Natural killer cell (primary cell): Measurements from ENCODE around the gene NPAS3. TPM values are rescaled to one million over a fixed set of nuclear protein-coding genes. Genes with fewer than 3 reads are reported as not detected.

Experiments
- ATAC-seq, 3 donors: fragments of 150-1000 bp in 2 of 3; fragments of 200-7000 bp in 1 of 3; cut with Tn5 transposase; 1 replicate in 1 of 3; 2 replicates in 2 of 3; pipeline ENCODE4 v1.10.0; 2021; ENCODE audit warnings: mild to moderate bottlenecking in 2 of 3, moderate library complexity in 2 of 3
- DNase-seq, 2 donors: peaks; one replicate each; pipeline versions ENCODE4 v3.0.0 to v3.0.0-alpha.2; 2013 to 2021; ENCODE audit warnings: mixed read lengths in 1 of 2
- H3K27ac ChIP-seq: one replicate; pipeline ENCODE4 v1.5.1; 2013; ENCODE audit warnings: mild to moderate bottlenecking, low read length
- H3K27me3 ChIP-seq: one replicate; pipeline ENCODE4 v1.6.1; 2013; ENCODE audit warnings: low read length; ENCODE audit not compliant: control insufficient read depth, insufficient read depth
- H3K36me3 ChIP-seq: one replicate; pipeline ENCODE4 v1.6.1; 2013; ENCODE audit warnings: low read length; ENCODE audit not compliant: control insufficient read depth, insufficient read depth
- H3K4me1 ChIP-seq: one replicate; pipeline ENCODE4 v1.6.1; 2013; ENCODE audit warnings: low read length; ENCODE audit not compliant: control insufficient read depth, insufficient read depth
- H3K4me3 ChIP-seq: one replicate; pipeline ENCODE4 v1.5.1; 2013; ENCODE audit warnings: low read length
- H3K9me3 ChIP-seq: one replicate; pipeline ENCODE4 v1.6.1; 2013; ENCODE audit warnings: low read length; ENCODE audit not compliant: control insufficient read depth, insufficient read depth
- H3K27ac Mint-ChIP-seq, 2 donors: one replicate each; pipeline ENCODE4 v1.8.0; 2022; ENCODE audit warnings: mild to moderate bottlenecking in 2 of 2, mixed read lengths in 2 of 2, moderate library complexity in 1 of 2
- H3K27me3 Mint-ChIP-seq, 2 donors: one replicate each; pipeline ENCODE4 v1.8.0; 2022; ENCODE audit warnings: low read depth in 2 of 2, mixed read lengths in 2 of 2
- H3K36me3 Mint-ChIP-seq: one replicate; pipeline ENCODE4 v1.8.0; 2022; ENCODE audit warnings: mixed read lengths
- H3K4me1 Mint-ChIP-seq, 2 donors: one replicate each; pipeline ENCODE4 v1.8.0; 2022; ENCODE audit warnings: mixed read lengths in 2 of 2
- H3K4me3 Mint-ChIP-seq: one replicate; pipeline ENCODE4 v1.8.0; 2022; ENCODE audit warnings: mild to moderate bottlenecking, moderate library complexity, mixed read lengths
- H3K9me3 Mint-ChIP-seq, 2 donors: one replicate each; pipeline ENCODE4 v1.8.0; 2022; ENCODE audit warnings: mixed read lengths in 2 of 2
- WGBS: methylation state at CpG from one replicate; pipeline ENCODE4 v1.1.7; 2013; ENCODE audit warnings: missing lambda C conversion rate; ENCODE audit not compliant: insufficient coverage; 5-methylcytosine and 5-hydroxymethylcytosine counted together
- intact Hi-C: fragments of 100-400 bp; cut with micrococcal nuclease; formaldehyde crosslinking; loops from one replicate; pipeline ENCODE4 v1.14.2; 2022
- total RNA-seq, 4 donors: library from RNA; stranded (reverse); fragments of 120-200 nt in 1 of 4; gene quantifications; one replicate each; pipeline versions ENCODE4 v1.2.3 to v1.2.4, GENCODE V29; 2013 to 2022
- TF ChIP-seq, protein P1 (sequence below): fragments of 200-600 bp; IDR thresholded peaks from one replicate; pipeline ENCODE4 v1.8.0; 2022; ENCODE audit warnings: antibody characterized with exemption

The NPAS3 gene
- total RNA-seq, 3 donors from 2014 or later (not counting 1 experiment from before 2014, with no cell fraction given) = not detected

DNA sequence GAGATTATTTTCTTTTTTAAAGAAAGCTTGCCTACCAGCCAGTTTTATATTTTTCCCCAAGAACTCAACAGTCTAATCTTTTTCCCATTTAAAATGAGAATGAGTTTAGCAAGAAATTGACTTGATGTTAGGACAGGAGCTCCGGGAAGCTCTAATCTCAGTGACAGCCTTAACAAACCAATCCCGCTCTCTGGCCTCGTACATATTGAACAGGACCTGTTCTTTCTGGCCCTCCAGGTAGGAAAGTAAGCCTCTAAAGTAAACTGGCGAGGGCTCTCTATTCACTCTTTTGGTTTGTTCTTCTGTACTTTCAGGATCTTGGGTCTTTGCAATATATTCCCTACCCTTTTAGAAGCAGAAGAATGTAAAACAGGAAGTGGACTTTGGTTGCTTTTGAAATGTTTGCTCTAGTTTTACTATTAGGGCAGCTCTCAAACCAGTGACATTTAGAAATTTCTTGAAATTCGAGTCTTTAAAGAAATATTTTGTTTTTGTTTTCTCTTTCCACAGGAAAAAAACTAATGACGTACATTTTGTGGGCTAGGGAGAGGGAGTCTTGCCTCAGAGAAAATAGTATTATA is 17.9 kb upstream of the NPAS3 start:
- Histone ChIP-seq H3K9me3 (no peaks in the 10 kb centered on the region), H3K4me3 (no peak overlapping the region), H3K36me3 (no peaks in the 10 kb centered on the region), H3K4me1 (no peaks in the 10 kb centered on the region), H3K27ac (no peak overlapping the region), H3K27me3 (no peaks in the 10 kb centered on the region)
- H3K4me3 Mint-ChIP-seq = no peak overlapping the region
- H3K36me3 Mint-ChIP-seq = no peaks in the 10 kb centered on the region
- H3K27ac Mint-ChIP-seq = no peak overlapping the region
- H3K9me3 Mint-ChIP-seq = no peaks in the 10 kb centered on the region
- no peak for DNase-seq
- no peak for ATAC-seq
- H3K4me1 Mint-ChIP-seq = no peaks in the 10 kb centered on the region
- intact Hi-C loops = no loop called here
- no peaks in the 10 kb centered on the region for H3K27me3 Mint-ChIP-seq
- WGBS = 86% methylated on average over 6 of the region's 6 CpGs
- TF ChIP-seq, protein P1, sequence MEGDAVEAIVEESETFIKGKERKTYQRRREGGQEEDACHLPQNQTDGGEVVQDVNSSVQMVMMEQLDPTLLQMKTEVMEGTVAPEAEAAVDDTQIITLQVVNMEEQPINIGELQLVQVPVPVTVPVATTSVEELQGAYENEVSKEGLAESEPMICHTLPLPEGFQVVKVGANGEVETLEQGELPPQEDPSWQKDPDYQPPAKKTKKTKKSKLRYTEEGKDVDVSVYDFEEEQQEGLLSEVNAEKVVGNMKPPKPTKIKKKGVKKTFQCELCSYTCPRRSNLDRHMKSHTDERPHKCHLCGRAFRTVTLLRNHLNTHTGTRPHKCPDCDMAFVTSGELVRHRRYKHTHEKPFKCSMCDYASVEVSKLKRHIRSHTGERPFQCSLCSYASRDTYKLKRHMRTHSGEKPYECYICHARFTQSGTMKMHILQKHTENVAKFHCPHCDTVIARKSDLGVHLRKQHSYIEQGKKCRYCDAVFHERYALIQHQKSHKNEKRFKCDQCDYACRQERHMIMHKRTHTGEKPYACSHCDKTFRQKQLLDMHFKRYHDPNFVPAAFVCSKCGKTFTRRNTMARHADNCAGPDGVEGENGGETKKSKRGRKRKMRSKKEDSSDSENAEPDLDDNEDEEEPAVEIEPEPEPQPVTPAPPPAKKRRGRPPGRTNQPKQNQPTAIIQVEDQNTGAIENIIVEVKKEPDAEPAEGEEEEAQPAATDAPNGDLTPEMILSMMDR = no peak

DNA sequence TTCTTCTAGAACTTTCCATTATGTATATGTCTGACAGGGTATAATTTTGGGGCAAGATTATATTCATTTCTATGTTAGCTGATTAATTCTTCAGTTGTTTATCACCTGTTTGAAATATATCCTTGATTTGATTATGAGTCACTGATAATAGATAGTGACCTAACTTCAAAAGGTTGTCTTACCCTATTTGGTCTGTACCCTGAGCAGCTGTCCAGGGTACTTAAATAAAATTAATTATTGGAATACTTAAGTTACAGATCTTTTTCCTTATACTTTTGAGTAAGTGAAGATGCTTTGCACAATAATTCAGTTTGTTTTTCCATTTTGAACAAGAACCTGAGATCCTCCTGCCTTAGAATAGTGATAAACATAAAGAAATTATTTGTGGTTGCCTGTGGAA is 13.2 kb upstream of the NPAS3 start:
- H3K36me3 ChIP-seq = no peaks in the 10 kb centered on the region
- TF ChIP-seq, protein P1 = no peak
- no peak overlapping the region for H3K27ac ChIP-seq
- H3K4me1 ChIP-seq = no peaks in the 10 kb centered on the region
- no peak overlapping the region for H3K27ac Mint-ChIP-seq
- H3K27me3 ChIP-seq = peaks cover 1% of the 10 kb centered on the region
- H3K36me3 Mint-ChIP-seq = no peaks in the 10 kb centered on the region
- peaks cover 4% of the 10 kb centered on the region for H3K9me3 ChIP-seq
- H3K4me3 ChIP-seq = no peak overlapping the region
- H3K4me3 Mint-ChIP-seq = no peak overlapping the region
- no peaks in the 10 kb centered on the region for H3K4me1 Mint-ChIP-seq
- peaks cover 0 to 2% of the 10 kb centered on the region in 2 donors for H3K9me3 Mint-ChIP-seq
- intact Hi-C loops = no loop called here
- peaks cover 0 to 1% of the 10 kb centered on the region in 2 donors for H3K27me3 Mint-ChIP-seq
- DNase-seq (no peak), ATAC-seq (no peak)

DNA sequence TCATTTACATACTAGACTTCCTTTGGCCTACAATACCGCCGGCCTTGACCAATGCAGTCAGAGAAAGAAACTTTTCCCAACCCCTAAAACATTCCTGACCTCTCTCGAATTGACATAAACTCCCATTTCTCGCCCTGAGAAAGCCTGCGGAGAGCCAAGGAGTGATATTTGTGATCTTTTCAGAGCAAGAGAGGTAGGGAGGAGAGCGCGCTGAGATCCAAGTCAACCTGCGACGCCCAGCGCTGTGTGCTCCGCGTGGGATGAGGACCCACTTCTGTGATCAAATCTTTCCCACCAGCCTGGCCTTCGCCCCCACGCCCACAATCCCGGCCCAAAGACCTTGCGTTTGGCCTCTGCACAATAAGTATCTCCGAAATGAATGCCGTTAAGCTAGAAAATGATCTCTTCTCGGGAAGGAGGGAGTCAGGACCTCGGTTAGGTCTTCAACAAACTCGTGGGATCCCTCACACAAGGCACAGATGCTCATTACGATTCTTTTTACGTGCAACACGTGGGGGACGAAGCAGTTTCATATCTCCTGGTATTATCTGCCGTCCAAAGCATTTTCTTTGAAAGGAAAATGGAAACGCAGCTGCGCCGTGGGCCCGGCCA is 6.3 kb upstream of the NPAS3 start:
- H3K4me1 ChIP-seq = no peaks in the 10 kb centered on the region
- no peak overlapping the region for H3K27ac Mint-ChIP-seq
- no peaks in the 10 kb centered on the region for H3K36me3 ChIP-seq
- H3K27ac ChIP-seq = no peak overlapping the region
- ATAC-seq (no peak), DNase-seq (no peak)
- H3K4me1 Mint-ChIP-seq = no peaks in the 10 kb centered on the region
- intact Hi-C loops = no loop called here
- H3K4me3 Mint-ChIP-seq = no peak overlapping the region
- H3K27me3 Mint-ChIP-seq = peaks cover 19 to 30% of the 10 kb centered on the region in 2 donors
- TF ChIP-seq, protein P1 = no peak
- WGBS = 36% methylated on average over 30 of the region's 30 CpGs
- no peaks in the 10 kb centered on the region for H3K36me3 Mint-ChIP-seq
- peaks cover 24% of the 10 kb centered on the region for H3K27me3 ChIP-seq
- H3K9me3 Mint-ChIP-seq = peaks cover 0 to 2% of the 10 kb centered on the region in 2 donors
- H3K4me3 ChIP-seq = no peak overlapping the region
- peaks cover 6% of the 10 kb centered on the region for H3K9me3 ChIP-seq
